IPS-15b (cell line): Measurements from ENCODE around the gene SRMS.

Source experiments
- H3K27me3 ChIP-seq: one replicate; pipeline ENCODE4 v1.6.1; 2013; ENCODE audit warnings: low read length; ENCODE audit not compliant: control insufficient read depth, insufficient read depth
- H3K36me3 ChIP-seq: one replicate; pipeline ENCODE4 v1.6.1; 2013; ENCODE audit warnings: low read length; ENCODE audit not compliant: control insufficient read depth, insufficient read depth
- H3K4me1 ChIP-seq: one replicate; pipeline ENCODE4 v1.6.1; 2013; ENCODE audit warnings: mild to moderate bottlenecking, low read length; ENCODE audit not compliant: control insufficient read depth, insufficient read depth
- H3K4me3 ChIP-seq: one replicate; pipeline ENCODE4 v1.5.1; 2013; ENCODE audit warnings: low read depth, low read length
- H3K9ac ChIP-seq: one replicate; pipeline ENCODE4 v1.6.1; 2013; ENCODE audit warnings: low read depth, mild to moderate bottlenecking, low read length
- H3K9me3 ChIP-seq: one replicate; pipeline ENCODE4 v1.6.1; 2013; ENCODE audit warnings: mild to moderate bottlenecking, low read length; ENCODE audit not compliant: control insufficient read depth, insufficient read depth

SRMS gene

DNA sequence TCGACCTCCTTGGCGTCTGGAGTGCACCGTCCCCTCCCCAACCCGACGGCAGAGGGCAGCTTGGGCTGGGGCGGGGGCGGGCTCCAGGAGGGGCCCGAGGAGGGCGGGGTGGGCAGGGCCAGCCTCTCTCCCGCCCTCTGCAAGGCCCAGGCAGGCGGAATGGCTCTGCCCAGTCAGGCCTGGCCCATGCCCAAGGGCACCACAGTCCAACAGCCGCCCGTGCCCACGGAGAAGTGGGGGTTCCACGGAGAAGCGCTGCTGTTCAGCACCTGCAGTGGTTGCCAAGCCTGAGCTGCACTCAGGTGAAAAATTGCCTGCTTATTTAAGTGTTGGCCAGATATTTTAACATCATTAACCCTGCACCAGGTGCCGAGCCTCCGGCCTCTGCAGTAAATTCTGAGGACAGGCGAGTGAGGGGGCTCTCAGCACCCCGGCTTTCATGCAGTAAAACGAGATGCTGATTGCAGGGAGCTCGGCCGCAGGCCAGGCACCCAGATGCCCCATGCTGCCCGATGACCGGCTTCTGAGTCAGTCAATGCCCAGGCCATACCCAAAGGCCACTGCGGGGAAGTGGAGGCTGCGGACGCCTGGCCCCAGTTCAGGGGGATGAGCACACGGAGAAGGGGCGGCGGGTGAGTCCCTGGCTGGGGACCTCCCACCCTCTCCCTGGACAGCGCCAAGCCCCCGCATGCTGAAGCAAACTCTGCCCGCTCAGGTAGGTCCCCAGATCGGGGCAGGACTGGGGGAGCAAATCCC lies at the start of gene SRMS:
SRMS (minus strand) TSS at position 25 of the 756 bp plus-strand sequence. CDS start 286 bp downstream, outside the sequence.
- Histone ChIP-seq H3K27me3 (no peaks in the 10 kb centered on the region), H3K4me1 (peaks cover 6% of the 10 kb centered on the region), H3K9ac (no peak within 1 kb of the TSS)

GRCh38 chr20:63596423-63596822 lies 48.9 kb upstream of the SRMS start:
- Histone ChIP-seq H3K36me3 (peaks cover 24% of the 10 kb centered on the region), H3K4me1 (no peaks in the 10 kb centered on the region), H3K4me3 (no peak overlapping the region), H3K9ac (no peak overlapping the region), H3K9me3 (no peaks in the 10 kb centered on the region), H3K27me3 (no peaks in the 10 kb centered on the region)

More for the DNA sequence above, at the start of gene SRMS:
- H3K36me3 ChIP-seq, result no peaks in the 10 kb centered on the region
- H3K9me3 ChIP-seq, result no peaks in the 10 kb centered on the region
- no peak within 1 kb of the TSS for H3K4me3 ChIP-seq

- Histone ChIP-seq H3K4me1 (no peaks in the 10 kb centered on the region), H3K27me3 (no peaks in the 10 kb centered on the region), H3K9me3 (no peaks in the 10 kb centered on the region), H3K9ac (no peak overlapping the region), H3K4me3 (no peak overlapping the region), H3K36me3 (peaks cover 20% of the 10 kb centered on the region)
These were observed 48.0 kb upstream of the SRMS start for GRCh38 chr20:63595416-63596127.

- H3K4me3 ChIP-seq, result no peak overlapping the region
- no peak overlapping the region for H3K9ac ChIP-seq
These were observed 46.6 kb upstream of the SRMS start for GRCh38 chr20:63594043-63594561.

DNA sequence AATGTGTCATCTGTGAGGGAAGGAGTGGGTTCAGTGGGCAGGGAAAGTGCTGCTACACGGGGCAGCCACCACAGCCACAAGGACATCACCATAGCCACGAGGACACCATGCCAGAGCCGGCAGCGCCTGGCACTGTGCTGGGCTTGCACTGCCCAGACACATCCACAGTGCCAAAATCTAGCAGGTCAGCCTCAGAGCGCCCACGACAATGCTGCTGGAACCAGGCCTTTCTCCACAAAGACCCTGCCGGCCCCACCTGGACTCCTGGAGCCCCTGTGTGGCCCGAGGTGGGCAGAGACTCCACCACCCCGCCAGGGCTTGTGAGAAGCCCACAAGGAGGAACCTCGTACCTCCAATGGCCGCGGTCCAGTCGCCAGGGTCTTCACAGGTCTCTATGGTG lies 45.1 kb upstream of the SRMS start:
- no peak overlapping the region for H3K9ac ChIP-seq
- H3K4me3 ChIP-seq, result no peak overlapping the region
- H3K4me1 ChIP-seq, result peaks cover 2% of the 10 kb centered on the region
- no peaks in the 10 kb centered on the region for H3K9me3 ChIP-seq
- no peaks in the 10 kb centered on the region for H3K27me3 ChIP-seq
- H3K36me3 ChIP-seq, result peaks cover 36% of the 10 kb centered on the region

More at GRCh38 chr20:63594043-63594561, 46.6 kb upstream of the SRMS start:
- Histone ChIP-seq H3K4me1 (no peaks in the 10 kb centered on the region), H3K36me3 (peaks cover 33% of the 10 kb centered on the region), H3K9me3 (no peaks in the 10 kb centered on the region), H3K27me3 (no peaks in the 10 kb centered on the region)

- Histone ChIP-seq H3K9ac (no peak overlapping the region), H3K4me3 (no peak overlapping the region), H3K27me3 (no peaks in the 10 kb centered on the region), H3K4me1 (peaks cover 2% of the 10 kb centered on the region), H3K9me3 (no peaks in the 10 kb centered on the region), H3K36me3 (peaks cover 36% of the 10 kb centered on the region)
These were observed 44.3 kb upstream of the SRMS start for GRCh38 chr20:63591786-63592355.

DNA sequence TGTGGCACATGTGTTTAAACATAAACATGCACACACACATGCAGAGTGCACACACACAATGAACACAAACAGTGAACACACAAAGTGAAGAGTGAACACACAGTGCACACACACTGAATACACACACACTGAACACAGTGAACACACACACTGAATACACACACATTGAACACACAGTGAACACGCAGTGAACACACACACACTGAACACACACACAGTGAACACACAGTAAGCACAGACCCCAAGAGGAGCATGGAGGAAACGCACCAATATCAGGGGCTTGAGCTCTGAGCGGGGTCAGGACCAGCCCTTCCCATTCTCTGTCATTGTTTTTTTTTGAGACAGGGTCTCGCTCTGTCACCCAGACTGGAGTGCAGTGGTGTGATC lies 43.6 kb upstream of the SRMS start:
- H3K9me3 ChIP-seq, result no peaks in the 10 kb centered on the region
- H3K9ac ChIP-seq, result no peak overlapping the region
- no peaks in the 10 kb centered on the region for H3K27me3 ChIP-seq
- H3K4me3 ChIP-seq, result no peak overlapping the region
- peaks cover 2% of the 10 kb centered on the region for H3K4me1 ChIP-seq
- H3K36me3 ChIP-seq, result peaks cover 36% of the 10 kb centered on the region

DNA sequence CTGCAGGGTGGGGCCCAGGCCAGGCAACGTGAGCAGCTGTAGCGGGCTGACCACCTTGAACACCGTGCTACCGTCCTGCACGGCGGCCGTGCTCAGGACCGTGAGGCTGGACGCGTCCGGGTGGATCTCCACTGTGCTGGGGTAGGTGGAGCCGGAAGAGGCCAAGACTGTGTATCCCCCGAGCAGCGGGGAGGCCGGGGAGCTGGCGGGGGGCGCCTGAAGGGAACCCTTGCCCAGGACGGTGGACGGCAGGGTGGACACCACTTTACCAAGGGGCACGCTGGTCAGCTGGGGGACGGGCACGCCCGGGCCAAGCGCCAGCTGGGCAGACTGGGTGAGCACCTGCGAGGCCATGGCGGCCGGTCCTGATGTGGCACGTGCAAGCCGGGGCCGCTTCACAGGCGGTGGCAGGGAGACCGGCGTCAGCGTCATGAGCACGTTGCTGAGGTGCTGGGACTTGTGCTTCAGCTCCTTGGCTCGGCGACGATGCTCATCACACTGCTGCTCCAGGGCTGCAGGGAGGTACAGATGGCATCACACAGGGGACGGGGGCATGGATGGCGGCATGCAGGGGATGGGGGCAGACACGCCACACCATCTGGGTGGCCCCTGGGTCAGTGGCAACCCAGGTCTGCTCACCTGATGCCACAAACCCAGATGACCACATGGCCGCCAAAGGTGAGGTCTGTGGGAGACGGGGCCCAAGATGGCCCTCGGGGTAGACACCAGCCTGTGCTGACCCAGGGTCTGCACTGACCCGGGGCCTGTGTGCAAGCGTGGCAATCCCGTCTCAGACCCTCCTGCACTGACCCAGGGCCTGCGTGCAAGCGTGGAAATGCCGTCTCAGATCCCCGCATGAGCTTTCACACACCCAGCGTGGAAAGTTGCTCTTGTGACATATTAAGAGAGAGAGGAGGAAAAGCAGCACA lies 42.9 kb upstream of the SRMS start:
- Histone ChIP-seq H3K27me3 (no peaks in the 10 kb centered on the region), H3K4me3 (no peak overlapping the region), H3K4me1 (peaks cover 2% of the 10 kb centered on the region), H3K9me3 (no peaks in the 10 kb centered on the region), H3K36me3 (peaks cover 36% of the 10 kb centered on the region), H3K9ac (no peak overlapping the region)

GRCh38 chr20:63589261-63590217 lies 42.0 kb upstream of the SRMS start:
- no peak overlapping the region for H3K9ac ChIP-seq
- H3K9me3 ChIP-seq, result no peaks in the 10 kb centered on the region
- H3K27me3 ChIP-seq, result no peaks in the 10 kb centered on the region
- H3K36me3 ChIP-seq, result peaks cover 36% of the 10 kb centered on the region
- no peak overlapping the region for H3K4me3 ChIP-seq
- peaks cover 2% of the 10 kb centered on the region for H3K4me1 ChIP-seq

GRCh38 chr20:63588641-63589041 lies 41.1 kb upstream of the SRMS start:
- no peaks in the 10 kb centered on the region for H3K9me3 ChIP-seq
- H3K4me3 ChIP-seq, result no peak overlapping the region
- peaks cover 36% of the 10 kb centered on the region for H3K36me3 ChIP-seq
- H3K4me1 ChIP-seq, result peaks cover 2% of the 10 kb centered on the region
- no peaks in the 10 kb centered on the region for H3K27me3 ChIP-seq
- no peak overlapping the region for H3K9ac ChIP-seq
